ENCODE results near the gene ZNF831. TPM values are rescaled to one million over a fixed set of nuclear protein-coding genes. Genes with fewer than 3 reads are reported as not detected.

The ZNF831 gene
- total RNA-seq, 2 experiments from 2014 or later = 10.9 to 11.9 TPM

DNA sequence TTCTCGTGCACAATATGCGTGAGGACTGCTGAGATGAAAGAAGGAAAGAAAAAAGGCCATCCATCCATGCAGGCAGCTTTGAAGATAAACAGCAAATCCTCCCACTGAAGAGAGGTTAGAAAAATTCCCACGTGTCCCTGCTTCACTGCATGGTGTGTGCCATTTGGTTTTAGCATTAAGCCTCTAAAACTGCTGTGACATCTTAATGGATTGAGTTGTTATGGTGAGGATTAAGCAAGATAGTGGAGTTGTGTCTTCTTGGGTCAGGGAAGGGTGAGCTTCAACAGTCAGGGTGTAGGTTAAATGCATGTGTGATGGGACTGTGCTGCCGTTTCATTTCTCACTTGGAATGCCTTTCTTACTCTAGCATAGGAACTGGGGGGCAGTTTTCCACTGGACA lies 50.5 kb downstream of the ZNF831 start:
- H3K4me3 Mint-ChIP-seq = no peak overlapping the region
- H3K36me3 Mint-ChIP-seq (ENCODE audit: low read depth) = peaks cover 7% of the 10 kb centered on the region
- intact Hi-C loops (cut with micrococcal nuclease) = no loop called here
- H3K9me3 Mint-ChIP-seq = no peaks in the 10 kb centered on the region
- DNase-seq = no peak
- H3K27me3 Mint-ChIP-seq = no peaks in the 10 kb centered on the region
- POLR2A ChIA-PET = interaction anchor here (1.0 kb wide), 1 partner anchor 132 kb away, joined by 3 read pairs; no protein-coding TSS in a partner anchor
- H3K27ac Mint-ChIP-seq = no peak overlapping the region
- TF ChIP-seq, protein P1, sequence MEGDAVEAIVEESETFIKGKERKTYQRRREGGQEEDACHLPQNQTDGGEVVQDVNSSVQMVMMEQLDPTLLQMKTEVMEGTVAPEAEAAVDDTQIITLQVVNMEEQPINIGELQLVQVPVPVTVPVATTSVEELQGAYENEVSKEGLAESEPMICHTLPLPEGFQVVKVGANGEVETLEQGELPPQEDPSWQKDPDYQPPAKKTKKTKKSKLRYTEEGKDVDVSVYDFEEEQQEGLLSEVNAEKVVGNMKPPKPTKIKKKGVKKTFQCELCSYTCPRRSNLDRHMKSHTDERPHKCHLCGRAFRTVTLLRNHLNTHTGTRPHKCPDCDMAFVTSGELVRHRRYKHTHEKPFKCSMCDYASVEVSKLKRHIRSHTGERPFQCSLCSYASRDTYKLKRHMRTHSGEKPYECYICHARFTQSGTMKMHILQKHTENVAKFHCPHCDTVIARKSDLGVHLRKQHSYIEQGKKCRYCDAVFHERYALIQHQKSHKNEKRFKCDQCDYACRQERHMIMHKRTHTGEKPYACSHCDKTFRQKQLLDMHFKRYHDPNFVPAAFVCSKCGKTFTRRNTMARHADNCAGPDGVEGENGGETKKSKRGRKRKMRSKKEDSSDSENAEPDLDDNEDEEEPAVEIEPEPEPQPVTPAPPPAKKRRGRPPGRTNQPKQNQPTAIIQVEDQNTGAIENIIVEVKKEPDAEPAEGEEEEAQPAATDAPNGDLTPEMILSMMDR (IDR thresholded peaks at IDR 0.05) = no peak
- CTCF ChIA-PET = interaction anchor here (1.4 to 4.1 kb wide), 3 partner anchors 8 to 163 kb away, joined by 4 to 24 read pairs (median 10); no protein-coding TSS in a partner anchor
- no peaks in the 10 kb centered on the region for H3K4me1 Mint-ChIP-seq (ENCODE audit: low read depth)
- no peak for ATAC-seq

DNA sequence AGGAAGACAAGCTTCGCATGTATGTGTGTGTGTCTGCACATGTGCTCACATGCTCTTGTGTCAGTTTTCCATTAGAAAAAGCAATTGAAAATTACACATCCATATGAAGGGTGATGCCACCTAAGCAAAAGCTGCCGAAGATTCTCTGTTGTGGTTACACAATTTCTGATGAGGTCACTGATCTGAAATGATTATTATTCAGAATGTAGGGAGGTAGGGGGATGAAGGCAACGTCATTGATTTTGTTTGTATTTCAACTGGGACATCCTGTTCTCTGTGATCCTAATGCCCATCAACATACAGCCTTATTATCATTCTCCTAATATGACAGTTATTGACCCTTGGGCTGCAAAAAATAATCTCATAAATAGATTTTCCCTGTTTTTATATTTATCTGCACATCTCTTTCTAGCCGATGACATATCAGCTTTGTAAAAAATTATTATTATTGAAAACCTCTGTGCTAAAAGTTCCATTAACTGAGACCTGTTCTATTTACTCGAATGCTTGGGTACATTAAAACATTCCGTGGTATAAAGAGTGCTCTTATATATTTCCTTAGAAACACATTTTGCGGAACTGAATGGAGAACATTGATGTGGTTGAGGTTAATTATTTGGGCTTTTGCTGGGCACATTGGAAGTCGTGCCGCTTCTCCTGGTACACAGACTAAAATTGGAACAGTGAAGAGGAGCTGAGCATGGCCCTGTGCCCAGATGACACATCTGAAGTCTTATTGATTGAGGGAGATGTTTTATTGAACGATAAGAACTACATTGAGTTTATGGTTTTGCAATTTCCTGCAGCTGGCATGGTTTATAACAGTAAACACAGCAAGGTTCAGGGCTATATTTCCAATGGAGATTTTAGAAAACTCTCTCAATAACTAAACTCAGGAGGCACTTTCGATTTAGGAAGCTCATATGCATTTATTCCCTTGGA lies 51.3 kb downstream of the ZNF831 start:
- intact Hi-C loops (cut with micrococcal nuclease) = no loop called here
- no peaks in the 10 kb centered on the region for H3K27me3 Mint-ChIP-seq
- ATAC-seq = no peak
- peaks cover 2% of the 10 kb centered on the region for H3K4me1 Mint-ChIP-seq (ENCODE audit: low read depth)
- H3K9me3 Mint-ChIP-seq = no peaks in the 10 kb centered on the region
- DNase-seq = no peak
- no peak overlapping the region for H3K4me3 Mint-ChIP-seq
- CTCF ChIA-PET = interaction anchor here (1.1 to 4.1 kb wide), 4 partner anchors 8 to 132 kb away, joined by 3 to 24 read pairs (median 6); no protein-coding TSS in a partner anchor
- POLR2A ChIA-PET = interaction anchor here (0.7 to 0.8 kb wide), 2 partner anchors 9 to 37 kb away, joined by 3 to 4 read pairs; no protein-coding TSS in a partner anchor
- peaks cover 7% of the 10 kb centered on the region for H3K36me3 Mint-ChIP-seq (ENCODE audit: low read depth)
- TF ChIP-seq, protein P1 (IDR thresholded peaks at IDR 0.05) = no peak
- H3K27ac Mint-ChIP-seq = no peak overlapping the region

DNA sequence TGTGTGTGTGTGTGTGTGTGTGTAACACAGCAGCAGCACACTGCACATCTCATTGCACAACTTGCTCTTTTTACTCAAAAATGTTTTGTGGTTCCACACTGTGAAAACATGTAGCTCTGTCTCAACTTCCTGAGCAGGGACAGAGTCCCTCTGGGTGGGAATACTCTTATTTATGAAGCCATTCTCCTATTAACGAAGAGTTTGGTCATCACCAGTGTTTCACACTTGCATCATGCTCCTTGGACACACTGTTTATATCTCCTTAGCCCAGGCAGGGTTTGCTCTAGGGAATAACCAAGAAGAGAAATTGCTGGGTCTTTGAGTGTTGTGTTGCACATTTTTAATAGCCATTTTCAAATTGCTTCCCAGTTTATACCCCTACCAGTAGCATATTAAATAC lies 53.6 kb downstream of the ZNF831 start:
- H3K4me3 Mint-ChIP-seq = no peak overlapping the region

DNA sequence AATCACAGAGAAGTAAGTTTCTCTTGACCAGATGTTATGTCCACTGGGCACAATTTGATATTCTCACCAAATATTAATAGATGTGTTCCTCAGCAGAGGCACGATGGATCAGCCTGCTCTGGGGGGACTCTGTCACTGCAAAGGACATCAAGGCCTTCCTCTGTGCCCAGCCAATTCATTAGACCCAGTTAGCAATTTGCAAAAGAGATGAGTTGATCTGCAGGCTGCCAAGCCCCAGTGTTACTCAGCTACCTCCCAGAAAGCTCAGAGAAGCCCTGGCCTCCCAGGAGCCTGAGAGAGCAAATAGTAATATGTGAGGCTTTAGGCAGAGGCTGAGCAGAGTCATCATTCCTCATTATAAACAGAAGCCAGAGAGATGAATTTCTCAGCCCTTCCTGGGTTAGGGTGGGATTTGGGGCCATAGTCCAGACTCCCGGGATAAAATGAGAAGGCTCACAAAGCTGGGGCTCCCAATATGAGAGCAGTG lies 54.2 kb downstream of the ZNF831 start:
- ChIA-PET POLR2A (interaction anchor here (0.8 kb wide), 1 partner anchor 17 kb away, joined by 3 read pairs; no protein-coding TSS in a partner anchor), CTCF (interaction anchor here (1.1 to 2.0 kb wide), 3 partner anchors 9 to 163 kb away, joined by 3 to 7 read pairs (median 3); no protein-coding TSS in a partner anchor)
- Mint-ChIP-seq H3K27ac (no peak overlapping the region), H3K4me1 (ENCODE audit: low read depth) (peaks cover 24% of the 10 kb centered on the region), H3K36me3 (ENCODE audit: low read depth) (peaks cover 2% of the 10 kb centered on the region), H3K4me3 (no peak overlapping the region), H3K9me3 (no peaks in the 10 kb centered on the region), H3K27me3 (no peaks in the 10 kb centered on the region)
- DNase-seq (no peak), ATAC-seq (no peak)
- intact Hi-C loops (cut with micrococcal nuclease) = no loop called here
- TF ChIP-seq, protein P1 (IDR thresholded peaks at IDR 0.05) = no peak

More for the DNA sequence above, 53.6 kb downstream of the ZNF831 start:
- ChIA-PET CTCF (interaction anchor here (1.2 to 2.0 kb wide), 2 partner anchors 8 to 162 kb away, joined by 3 to 7 read pairs; no protein-coding TSS in a partner anchor), POLR2A (no interaction called here)
- H3K27me3 Mint-ChIP-seq = no peaks in the 10 kb centered on the region
- TF ChIP-seq, protein P1 (IDR thresholded peaks at IDR 0.05) = no peak
- peaks cover 3% of the 10 kb centered on the region for H3K36me3 Mint-ChIP-seq (ENCODE audit: low read depth)
- no peaks in the 10 kb centered on the region for H3K9me3 Mint-ChIP-seq
- H3K4me1 Mint-ChIP-seq (ENCODE audit: low read depth) = peaks cover 21% of the 10 kb centered on the region
- ATAC-seq (no peak), DNase-seq (no peak)
- intact Hi-C loops (cut with micrococcal nuclease) = no loop called here
- H3K27ac Mint-ChIP-seq = no peak overlapping the region
